Transverse colon (tissue), 4 donors: ENCODE data around the gene APBA3. TPM values are rescaled to one million over a fixed set of nuclear protein-coding genes. Genes with fewer than 3 reads are reported as not detected.

ENCODE experiments used
- DNase-seq: peaks from one replicate; pipeline ENCODE4 v3.0.0-alpha.2; 2019
- H3K27ac ChIP-seq, 4 donors: fragments of 200-600 bp; sonication (generic); 2 replicates each; pipeline ENCODE4 v1.5.1; 2016 to 2018; ENCODE audit warnings: inconsistent platforms in 4 of 4
- H3K27me3 ChIP-seq: fragments of 200-600 bp; sonication (generic); 2 replicates; pipeline ENCODE4 v1.5.1; 2017; ENCODE audit warnings: inconsistent platforms
- H3K36me3 ChIP-seq, 4 donors: fragments of 200-600 bp; sonication (generic); 2 replicates each; pipeline ENCODE4 v1.5.1; 2017 to 2019; ENCODE audit warnings: inconsistent platforms in 4 of 4
- H3K4me1 ChIP-seq, 4 donors: fragments of 200-600 bp; sonication (generic); 2 replicates each; pipeline ENCODE4 v1.5.1; 2017 to 2020; ENCODE audit warnings: inconsistent platforms in 4 of 4
- H3K4me3 ChIP-seq, 4 donors: fragments of 200-600 bp; sonication (generic); 1 replicate in 1 of 4; 2 replicates in 3 of 4; pipeline versions ENCODE4 v1.5.1 to v1.6.1; 2017 to 2019; ENCODE audit warnings: inconsistent platforms in 4 of 4
- H3K9me3 ChIP-seq, 2 donors: fragments of 200-600 bp; sonication (generic); 2 replicates each; pipeline ENCODE4 v1.5.1; 2017 to 2019; ENCODE audit warnings: inconsistent platforms in 2 of 2
- EP300 ChIP-seq: sonication (generic); formaldehyde crosslinking; IDR thresholded peaks from one replicate; pipeline ENCODE4 v1.6.1; 2017; ENCODE audit warnings: antibody characterized with exemption, low read depth
- POLR2A ChIP-seq: fragments of 450-650 bp; IDR thresholded peaks from one replicate; pipeline ENCODE4 v1.6.1; 2016; ENCODE audit warnings: antibody characterized with exemption, mild to moderate bottlenecking, moderate library complexity
- POLR2AphosphoS5 ChIP-seq, 3 donors: sonication (generic); formaldehyde crosslinking; IDR thresholded peaks; one replicate each; pipeline ENCODE4 v1.6.1; 2016; ENCODE audit warnings: antibody characterized with exemption in 3 of 3
- WGBS, 2 donors: methylation state at CpG; one replicate each; pipeline ENCODE4 v1.1.5; 2018; ENCODE audit warnings: low coverage in 1 of 2; 5-methylcytosine and 5-hydroxymethylcytosine counted together
- in situ Hi-C, 4 donors: fragments of 200-750 bp; cut with MboI; loops; one replicate each; pipeline versions ENCODE4 v1.15.0 to v1.15.1; 2017; ENCODE audit warnings: low sequenced_read_pairs in 3 of 4, low pct_ligation_motif_present in 1 of 4, low pct_unique_long_range_greater_than_20kb in 1 of 4
- intact Hi-C: fragments of 100-400 bp; cut with DNase I; formaldehyde crosslinking; loops from one replicate; pipeline ENCODE4 v1.15.1; 2023; ENCODE audit warnings: low total_unique reads
- total RNA-seq, 4 donors: library from RNA; depleted of rRNA; stranded (reverse); fragments of >200 nt; gene quantifications; one replicate each; pipeline ENCODE4 v1.1.0, GENCODE V29; 2016
- TF ChIP-seq, protein P1 (sequence below), 5 experiments: fragments of 200-600 bp in 3 of 5; fragments of 450-650 bp in 2 of 5; sonication (generic) in 3 of 5; IDR thresholded peaks; 1 replicate in 2 of 5; 2 replicates in 3 of 5; pipeline ENCODE4 v1.5.1; 2016 to 2017; ENCODE audit warnings: antibody characterized with exemption in 5 of 5, inconsistent platforms in 3 of 5, mild to moderate bottlenecking in 2 of 5, moderate library complexity in 1 of 5

APBA3 gene
- total RNA-seq, 4 donors from 2014 or later, result 24.0 to 284 (median 95.7) TPM

DNA sequence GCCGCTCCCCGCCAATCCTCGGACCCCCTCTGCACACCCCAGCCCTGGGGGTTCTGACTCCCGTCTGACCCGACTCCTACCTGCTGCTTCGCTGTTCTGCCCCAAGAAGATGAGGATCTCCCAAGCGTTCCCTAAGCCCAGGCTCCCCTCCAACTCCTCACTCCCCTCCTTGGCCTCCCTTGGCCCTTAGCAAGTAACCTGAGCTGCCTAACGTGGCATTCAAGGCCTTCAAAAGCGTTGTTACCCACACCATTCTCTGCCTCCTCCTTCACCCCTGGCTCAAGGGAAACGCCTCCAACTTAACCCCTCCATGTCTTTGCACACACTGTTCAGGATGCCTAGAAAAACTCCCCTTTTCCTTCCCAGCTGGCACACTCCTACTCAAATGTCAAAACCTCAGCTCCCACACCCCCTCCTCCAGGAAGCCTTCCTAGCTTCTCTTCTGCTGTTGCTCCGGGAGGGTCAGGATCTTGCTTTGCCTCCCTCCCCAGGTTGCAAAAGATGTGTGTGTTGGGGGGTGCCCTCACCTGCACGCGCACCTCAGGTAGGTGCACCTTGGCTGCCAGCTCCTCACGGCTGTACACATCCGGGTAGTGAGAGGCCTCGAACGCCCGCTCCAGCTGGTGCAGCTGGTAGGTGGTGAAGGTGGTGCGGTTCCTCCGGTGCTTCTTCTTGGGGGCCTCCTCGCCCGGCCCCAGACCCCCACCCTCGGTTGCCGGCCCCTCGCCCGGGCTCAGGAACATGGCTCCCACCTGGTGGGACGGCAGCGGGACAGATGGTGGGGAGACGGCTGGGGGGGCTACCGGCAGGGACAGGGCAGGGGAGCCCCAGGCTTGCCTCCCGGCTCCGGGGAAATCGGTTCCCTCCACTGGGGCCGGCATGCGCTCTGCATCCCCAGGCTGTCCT is 9.8 kb upstream of the APBA3 start:
- in situ Hi-C loops, result no loop called here
- no peak overlapping the region for H3K4me3 ChIP-seq

DNA sequence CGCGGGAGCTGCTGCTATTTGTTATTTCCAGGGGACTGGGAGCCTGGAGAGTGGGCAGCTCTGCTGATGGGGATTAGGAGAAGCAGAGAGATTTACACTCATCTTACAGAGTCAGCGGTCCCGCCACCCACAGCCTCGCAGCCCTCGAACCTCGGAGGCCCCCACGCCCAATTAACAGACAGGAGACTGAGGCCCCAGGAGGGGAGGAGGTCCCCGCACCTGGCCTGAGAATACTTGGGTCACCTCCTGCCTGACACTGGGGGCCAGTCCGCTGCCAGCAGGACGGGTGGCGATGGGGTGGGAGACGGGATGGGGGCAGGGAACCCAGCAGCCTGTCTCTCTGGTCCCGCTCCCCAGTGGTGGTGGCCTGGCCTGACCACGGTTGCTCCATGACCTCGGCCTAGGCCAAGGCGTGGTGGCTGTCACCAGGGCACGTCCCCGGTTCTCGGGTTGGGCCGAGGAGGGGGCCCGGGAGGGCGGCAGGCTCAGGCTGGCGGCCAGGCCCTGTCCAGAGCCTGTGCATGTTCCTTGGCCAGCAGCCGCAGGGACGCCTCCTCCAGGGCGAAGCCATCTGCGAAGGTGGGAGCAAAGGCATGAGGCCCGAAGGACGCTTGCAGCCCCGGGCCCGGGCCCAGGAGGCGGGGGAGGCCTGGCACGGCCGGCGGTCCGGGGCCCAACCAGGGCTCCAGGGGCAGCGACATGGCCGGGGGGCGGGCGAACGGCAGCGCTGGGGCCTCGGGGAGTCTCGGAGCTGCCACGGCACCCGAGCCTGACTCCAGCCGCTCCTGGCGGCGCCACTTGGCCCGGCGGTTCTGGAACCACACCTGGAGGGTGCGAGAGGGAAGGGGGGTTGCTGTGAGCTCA is 8.9 kb upstream of the APBA3 start:
- WGBS, 2 donors, result 83% methylated on average over 6 to 49 of the region's 53 CpGs
- Histone ChIP-seq H3K36me3 (peaks cover 0 to 6% (median 2%) of the 10 kb centered on the region in 4 donors), H3K9me3 (no peaks in the 10 kb centered on the region), H3K4me1 (no peaks in the 10 kb centered on the region), H3K27me3 (no peaks in the 10 kb centered on the region), H3K27ac (no peak overlapping the region), H3K4me3 (no peak overlapping the region)
- in situ Hi-C loops, result no loop called here
- intact Hi-C loops, result no loop called here
- TF ChIP-seq POLR2A (no peak), EP300 (no peak), POLR2AphosphoS5 (IDR thresholded peaks at IDR 0.05) (no peak)
- TF ChIP-seq, protein P1, sequence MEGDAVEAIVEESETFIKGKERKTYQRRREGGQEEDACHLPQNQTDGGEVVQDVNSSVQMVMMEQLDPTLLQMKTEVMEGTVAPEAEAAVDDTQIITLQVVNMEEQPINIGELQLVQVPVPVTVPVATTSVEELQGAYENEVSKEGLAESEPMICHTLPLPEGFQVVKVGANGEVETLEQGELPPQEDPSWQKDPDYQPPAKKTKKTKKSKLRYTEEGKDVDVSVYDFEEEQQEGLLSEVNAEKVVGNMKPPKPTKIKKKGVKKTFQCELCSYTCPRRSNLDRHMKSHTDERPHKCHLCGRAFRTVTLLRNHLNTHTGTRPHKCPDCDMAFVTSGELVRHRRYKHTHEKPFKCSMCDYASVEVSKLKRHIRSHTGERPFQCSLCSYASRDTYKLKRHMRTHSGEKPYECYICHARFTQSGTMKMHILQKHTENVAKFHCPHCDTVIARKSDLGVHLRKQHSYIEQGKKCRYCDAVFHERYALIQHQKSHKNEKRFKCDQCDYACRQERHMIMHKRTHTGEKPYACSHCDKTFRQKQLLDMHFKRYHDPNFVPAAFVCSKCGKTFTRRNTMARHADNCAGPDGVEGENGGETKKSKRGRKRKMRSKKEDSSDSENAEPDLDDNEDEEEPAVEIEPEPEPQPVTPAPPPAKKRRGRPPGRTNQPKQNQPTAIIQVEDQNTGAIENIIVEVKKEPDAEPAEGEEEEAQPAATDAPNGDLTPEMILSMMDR (IDR thresholded peaks at IDR 0.05), result no peak
- DNase-seq, result no peak

More for the DNA sequence above, 9.8 kb upstream of the APBA3 start:
- TF ChIP-seq EP300, result no peak
- no peak for TF ChIP-seq POLR2AphosphoS5 (IDR thresholded peaks at IDR 0.05)
- TF ChIP-seq, protein P1 (IDR thresholded peaks at IDR 0.05), result no peak
- no peak for TF ChIP-seq POLR2A
- Histone ChIP-seq H3K4me1 (no peaks in the 10 kb centered on the region), H3K27ac (no peak overlapping the region), H3K36me3 (peaks cover 0 to 4% (median 0%) of the 10 kb centered on the region in 4 donors), H3K9me3 (no peaks in the 10 kb centered on the region), H3K27me3 (no peaks in the 10 kb centered on the region)
- 63 to 82% methylated on average over 4 to 32 of the region's 35 CpGs for WGBS, 2 donors
- intact Hi-C loops, result no loop called here
- DNase-seq, result no peak

DNA sequence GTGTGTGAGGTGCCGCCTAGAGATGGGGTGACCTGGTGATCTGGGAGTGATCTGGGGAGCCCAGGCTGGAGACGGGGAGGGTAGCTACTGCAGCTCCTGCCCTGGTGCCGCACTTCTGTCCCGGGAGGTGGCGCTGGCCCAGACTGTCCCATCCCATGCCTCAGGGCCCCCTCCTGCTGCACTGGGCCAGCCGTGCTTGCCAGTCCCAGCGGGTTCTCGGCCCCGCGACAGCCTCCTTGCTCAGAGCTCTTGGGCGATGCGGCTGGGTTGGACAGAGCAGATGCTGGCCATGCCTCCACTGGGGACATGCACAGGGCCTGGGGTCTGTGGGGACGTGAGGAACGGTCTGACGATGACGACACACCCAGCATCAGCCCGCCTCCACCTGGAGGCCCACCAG is 8.0 kb upstream of the APBA3 start:
- Histone ChIP-seq H3K27ac (no peak overlapping the region), H3K27me3 (no peaks in the 10 kb centered on the region), H3K9me3 (no peaks in the 10 kb centered on the region), H3K36me3 (peaks cover 0 to 8% (median 2%) of the 10 kb centered on the region in 4 donors), H3K4me1 (no peaks in the 10 kb centered on the region), H3K4me3 (no peak overlapping the region)
- WGBS, 2 donors, result 90% methylated on average over 17 of the region's 17 CpGs; no CpG with 5 or more reads in 1 of the 2 donors
- in situ Hi-C loops (no loop called here), intact Hi-C loops (no loop called here)
- TF ChIP-seq POLR2A (no peak), EP300 (no peak)
- TF ChIP-seq, protein P1 (IDR thresholded peaks at IDR 0.05), result no peak
- DNase-seq, result no peak

DNA sequence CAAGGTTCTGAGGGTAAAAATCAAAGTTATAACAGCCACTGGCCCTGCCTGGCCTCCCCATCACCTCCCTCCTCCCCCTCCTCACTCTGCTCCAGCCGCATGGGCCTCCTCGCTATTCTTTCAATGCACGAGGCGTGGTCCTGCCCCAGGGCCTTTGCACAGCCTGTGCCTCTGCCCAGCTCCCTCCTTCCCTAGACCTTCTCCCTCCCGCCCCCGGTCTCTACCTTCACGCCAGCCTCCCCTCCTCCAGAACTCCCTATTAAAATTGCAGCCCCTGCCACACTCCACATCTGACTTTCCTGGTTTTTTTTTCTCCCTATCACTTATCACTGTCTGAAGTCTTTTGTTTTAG is 7.2 kb upstream of the APBA3 start:
- H3K36me3 ChIP-seq, result peaks cover 0 to 8% (median 2%) of the 10 kb centered on the region in 4 donors
- H3K27me3 ChIP-seq, result no peaks in the 10 kb centered on the region
- TF ChIP-seq EP300 (no peak), POLR2AphosphoS5 (IDR thresholded peaks at IDR 0.05) (no peak), POLR2A (no peak)
- TF ChIP-seq, protein P1 (IDR thresholded peaks at IDR 0.05), result no peak
- DNase-seq, result no peak
- H3K27ac ChIP-seq, result no peak overlapping the region
- WGBS, 2 donors, result 91 to 96% methylated on average over 4 to 7 of the region's 7 CpGs
- no peaks in the 10 kb centered on the region for H3K9me3 ChIP-seq
- peaks cover 0 to 3% (median 1%) of the 10 kb centered on the region in 4 donors for H3K4me1 ChIP-seq
- in situ Hi-C loops (no loop called here), intact Hi-C loops (no loop called here)
- no peak overlapping the region for H3K4me3 ChIP-seq
